A549 (cell line): ENCODE measurements around the gene FAM228A. TPM values are rescaled to one million over a fixed set of nuclear protein-coding genes. Genes with fewer than 3 reads are reported as not detected.

Experiments used
- ATAC-seq, 2 experiments: fragments of 200-7000 bp in 1 of 2; fragments of >200 bp in 1 of 2; cut with Nextera tagmentation in 1 of 2; cut with Tn5 transposase in 1 of 2; 3 replicates each; pipeline versions ENCODE4 v1.8.0 to v1.9.1; 2018 to 2020; ENCODE audit warnings: mild to moderate bottlenecking in 1 of 2, moderate library complexity in 1 of 2
- CTCF ChIA-PET: fragments of 300-600 bp; sonication (Branson Sonifier 250); formaldehyde crosslinking; extraction: SDS; loops from one replicate; lab custom pipeline; 2021; ENCODE audit warnings: antibody characterized with exemption, inconsistent platforms; lab: Yijun Ruan, JAX
- POLR2A ChIA-PET: fragments of 350-600 bp; formaldehyde crosslinking; extraction: SDS; loops from one replicate; lab custom pipeline; 2021; ENCODE audit warnings: antibody characterized with exemption, inconsistent platforms; lab: Yijun Ruan, JAX
- DNase-seq, 2 experiments: peaks; one replicate each; pipeline versions ENCODE4 v3.0.0 to v3.0.0-alpha.2; 2011 to 2016; ENCODE audit warnings: low read depth in 1 of 2, low spot score in 1 of 2
- FAIRE-seq: peaks from 2 replicates; lab custom pipeline; 2011; peaks lifted over from hg19 to GRCh38; lab: Jason Lieb, UNC
- H3K27ac ChIP-seq, 2 experiments: fragments of >200 bp; sonication (Bioruptor Twin); formaldehyde crosslinking; 3 replicates each; pipeline ENCODE4 v1.5.1; 2016 to 2017
- H3K4me1 ChIP-seq: fragments of >200 bp; sonication (Bioruptor Twin); formaldehyde crosslinking; 3 replicates; pipeline ENCODE4 v1.6.1; 2016
- H3K4me2 ChIP-seq: fragments of >200 bp; sonication (Bioruptor Twin); formaldehyde crosslinking; 3 replicates; pipeline ENCODE4 v1.6.1; 2016
- H3K4me3 ChIP-seq: fragments of >200 bp; sonication (Bioruptor Twin); formaldehyde crosslinking; 3 replicates; pipeline ENCODE4 v1.5.1; 2016
- H3K9me3 ChIP-seq: fragments of >200 bp; sonication (Bioruptor Twin); formaldehyde crosslinking; 3 replicates; pipeline ENCODE4 v1.6.1; 2016
- CEBPB ChIP-seq, 2 experiments: fragments of >200 bp in 1 of 2; sonication (Bioruptor Twin) in 1 of 2; formaldehyde crosslinking in 1 of 2; IDR thresholded peaks; 2 replicates each; pipeline ENCODE4 v1.6.1; 2012 to 2016
- CHD2 ChIP-seq: fragments of 150-350 bp; IDR thresholded peaks from 2 replicates; pipeline ENCODE4 v1.6.1; 2014; ENCODE audit warnings: low read length; ENCODE audit not compliant: partially characterized antibody
- CTCF ChIP-seq: fragments of >200 bp; sonication (Bioruptor Twin); formaldehyde crosslinking; IDR thresholded peaks from 3 replicates; pipeline ENCODE4 v1.5.1; 2016
- EHF ChIP-seq: fragments of 250-450 bp; sonication (Bioruptor Pico); IDR thresholded peaks from 2 replicates; pipeline ENCODE4 v1.5.0; 2020; ENCODE audit warnings: mild to moderate bottlenecking
- EHMT2 ChIP-seq: fragments of 200-600 bp; sonication (generic); IDR thresholded peaks from 2 replicates; pipeline ENCODE4 v1.6.1; 2016; ENCODE audit warnings: antibody characterized with exemption, low read depth, mild to moderate bottlenecking, moderate library complexity
- ELK1 ChIP-seq: fragments of 150-350 bp; IDR thresholded peaks from 2 replicates; pipeline ENCODE4 v1.6.1; 2014; ENCODE audit warnings: low read depth, mild to moderate bottlenecking, low read length
- ESRRA ChIP-seq: fragments of 150-350 bp; IDR thresholded peaks from 2 replicates; pipeline ENCODE4 v1.6.1; 2014; ENCODE audit warnings: mild to moderate bottlenecking, low read length, borderline replicate concordance
- FOXS1 ChIP-seq: fragments of 250-450 bp; sonication (Bioruptor Pico); IDR thresholded peaks from 2 replicates; pipeline ENCODE4 v1.5.0; 2020; ENCODE audit warnings: mild to moderate bottlenecking, moderate library complexity
- HMGXB4 ChIP-seq: fragments of 250-450 bp; sonication (Bioruptor Pico); IDR thresholded peaks from 2 replicates; pipeline ENCODE4 v1.5.0; 2021; ENCODE audit warnings: mild to moderate bottlenecking, moderate library complexity, borderline replicate concordance
- HOXA7 ChIP-seq: fragments of 250-450 bp; sonication (Bioruptor Pico); IDR thresholded peaks from 2 replicates; pipeline ENCODE4 v1.5.0; 2020; ENCODE audit warnings: mild to moderate bottlenecking, moderate library complexity
- JUNB ChIP-seq: fragments of >200 bp; sonication (Bioruptor Twin); formaldehyde crosslinking; IDR thresholded peaks from 2 replicates; pipeline ENCODE4 v1.6.1; 2016
- MAFK ChIP-seq: fragments of 450-650 bp; IDR thresholded peaks from 2 replicates; pipeline ENCODE4 v1.6.1; 2014; ENCODE audit not compliant: partially characterized antibody
- RFX5 ChIP-seq: fragments of 450-650 bp; IDR thresholded peaks from 2 replicates; pipeline ENCODE4 v1.7.1; 2014; ENCODE audit warnings: antibody characterized with exemption, mild to moderate bottlenecking, moderate library complexity
- SREBF2 ChIP-seq: fragments of 450-650 bp; IDR thresholded peaks from 2 replicates; pipeline ENCODE4 v1.6.1; 2014; ENCODE audit warnings: mild to moderate bottlenecking, moderate library complexity
- TP53 ChIP-seq: fragments of 250-450 bp; sonication (Bioruptor Pico); IDR thresholded peaks from 2 replicates; pipeline ENCODE4 v1.5.0; 2021; ENCODE audit warnings: mild to moderate bottlenecking, moderate library complexity
- USF2 ChIP-seq: fragments of 450-650 bp; IDR thresholded peaks from 2 replicates; pipeline ENCODE4 v1.6.1; 2014; ENCODE audit warnings: antibody characterized with exemption
- ZNF302 ChIP-seq: fragments of 250-450 bp; sonication (Bioruptor Pico); IDR thresholded peaks from 2 replicates; pipeline ENCODE4 v1.9.0; 2021; ENCODE audit warnings: inconsistent platforms, mild to moderate bottlenecking, moderate library complexity
- ZSCAN20 ChIP-seq: fragments of 250-450 bp; sonication (Bioruptor Pico); IDR thresholded peaks from 2 replicates; pipeline ENCODE4 v1.8.0; 2022; ENCODE audit warnings: mild to moderate bottlenecking, moderate library complexity
- WGBS: methylation state at CpG from one replicate; pipeline ENCODE4 v1.1.6; 2017; ENCODE audit errors: missing lambda C conversion rate; 5-methylcytosine and 5-hydroxymethylcytosine counted together
- polyA plus RNA-seq, 4 experiments: library from polyadenylated mRNA; depleted of rRNA in 3 of 4; stranded (reverse); fragments of >200 nt; fragmentation: RNase III in 1 of 4; extraction: RNeasy Plus Mini Kit Qiagen cat#74134 plus additional on column Dnase treatment in 1 of 4; gene quantifications; 2 replicates in 3 of 4; 3 replicates in 1 of 4; pipeline ENCODE4 v1.2.3, GENCODE V29; 2011 to 2017

The FAM228A gene
- polyA plus RNA-seq, 2 of the 4 experiments (the other 2 are of a cell fraction): 0.13 TPM; not detected in 1

GRCh38 chr2:24205131-24205530 lies 30.3 kb downstream of the FAM228A start:
- no peak for ATAC-seq
- H3K4me2 ChIP-seq: no peak overlapping the region
- 92% methylated on average over 4 of the region's 4 CpGs for WGBS
- POLR2A ChIA-PET: no interaction called here
- H3K4me3 ChIP-seq: no peak overlapping the region
- no peak for DNase-seq
- no peak for FAIRE-seq
- H3K9me3 ChIP-seq: no peaks in the 10 kb centered on the region
- no peak overlapping the region for H3K27ac ChIP-seq
- TF ChIP-seq CHD2 (no peak), EHF (no peak), EHMT2 (no peak), ZNF302 (CRISPR knock-in tag) (no peak)
- no peaks in the 10 kb centered on the region for H3K4me1 ChIP-seq
- CTCF ChIA-PET: interaction anchor here (2.7 kb wide), 1 partner anchor 121 kb away, joined by 11 read pairs; the partner anchor contains the start of gene TP53I3

- FAIRE-seq (no peak), DNase-seq (no peak), ATAC-seq (no peak)
- ChIA-PET POLR2A (no interaction called here), CTCF (interaction anchor here (0.6 to 2.7 kb wide), 2 partner anchors 122 to 1170 kb away, joined by 3 to 11 read pairs; partner anchors contain the start of gene TP53I3)
- no peak overlapping the region for H3K27ac ChIP-seq
- no peak overlapping the region for H3K4me2 ChIP-seq
- no peaks in the 10 kb centered on the region for H3K4me1 ChIP-seq
- no peak overlapping the region for H3K4me3 ChIP-seq
- no peak for TF ChIP-seq CTCF
- no peak for TF ChIP-seq TP53 (CRISPR knock-in tag)
- no peak for TF ChIP-seq ZNF302 (CRISPR knock-in tag)
- TF ChIP-seq ZSCAN20 (CRISPR knock-in tag): no peak
- no peak for TF ChIP-seq HOXA7 (CRISPR knock-in tag)
- no peak for TF ChIP-seq EHMT2
- no peak for TF ChIP-seq USF2
- TF ChIP-seq ESRRA: no peak
- TF ChIP-seq CEBPB (IDR thresholded peaks at IDR 0.05): no peak
- no peak for TF ChIP-seq FOXS1 (CRISPR knock-in tag)
- TF ChIP-seq MAFK: no peak
- no peak for TF ChIP-seq JUNB
- TF ChIP-seq ELK1: no peak
- 88% methylated on average over 6 of the region's 6 CpGs for WGBS
- H3K9me3 ChIP-seq: no peaks in the 10 kb centered on the region
Measured at GRCh38 chr2:24206242-24206641, 31.4 kb downstream of the FAM228A start.

GRCh38 chr2:24206714-24207113 lies 31.9 kb downstream of the FAM228A start:
- 80% methylated on average over 8 of the region's 8 CpGs for WGBS

More at GRCh38 chr2:24206714-24207113, 31.9 kb downstream of the FAM228A start:
- POLR2A ChIA-PET: no interaction called here
- CTCF ChIA-PET: interaction anchor here (1.4 to 2.7 kb wide), 3 partner anchors 14 to 123 kb away, joined by 3 to 11 read pairs (median 5); partner anchors contain the start of gene TP53I3
- ATAC-seq (no peak), FAIRE-seq (no peak), DNase-seq (no peak)
- Histone ChIP-seq H3K4me3 (no peak overlapping the region), H3K9me3 (no peaks in the 10 kb centered on the region), H3K27ac (no peak overlapping the region), H3K4me1 (no peaks in the 10 kb centered on the region), H3K4me2 (no peak overlapping the region)
- no peak for TF ChIP-seq CTCF
- no peak for TF ChIP-seq ZNF302 (CRISPR knock-in tag)
- TF ChIP-seq RFX5: no peak
- no peak for TF ChIP-seq HMGXB4
- no peak for TF ChIP-seq ESRRA
- no peak for TF ChIP-seq SREBF2
